Panc1 (cell line): Measurements from ENCODE around the gene HYCC2.

Experiments used
- CTCF ChIP-seq: fragments of 450-650 bp; IDR thresholded peaks from 2 replicates; pipeline ENCODE4 v1.5.1; 2017; ENCODE audit warnings: mild to moderate bottlenecking
- POLR2AphosphoS5 ChIP-seq: IDR thresholded peaks from 2 replicates; pipeline ENCODE4 v1.6.1; 2012; ENCODE audit warnings: mild to moderate bottlenecking, low read depth, low read length, moderate library complexity
- SIN3A ChIP-seq: IDR thresholded peaks from 2 replicates; pipeline ENCODE4 v1.6.1; 2012; ENCODE audit warnings: low read depth, mild to moderate bottlenecking, low read length, moderate library complexity, borderline replicate concordance; ENCODE audit not compliant: insufficient read depth
- TCF7L2 ChIP-seq: IDR thresholded peaks from 2 replicates; pipeline ENCODE4 v1.6.1; 2011; ENCODE audit warnings: mild to moderate bottlenecking, low read depth, low read length, inconsistent platforms

GRCh38 chr2:201107624-201108023 lies 36.2 kb upstream of the HYCC2 start:
- no peak for TF ChIP-seq CTCF
- TF ChIP-seq POLR2AphosphoS5, result no peak
- no peak for TF ChIP-seq SIN3A
- no peak for TF ChIP-seq TCF7L2
